Transverse colon (tissue), 4 donors: Measurements from ENCODE around the gene PINK1. TPM values are rescaled to one million over a fixed set of nuclear protein-coding genes. Genes with fewer than 3 reads are reported as not detected.

Experiments used
- DNase-seq: peaks from one replicate; pipeline ENCODE4 v3.0.0-alpha.2; 2019
- H3K27ac ChIP-seq, 4 donors: fragments of 200-600 bp; sonication (generic); 2 replicates each; pipeline ENCODE4 v1.5.1; 2016 to 2018; ENCODE audit warnings: inconsistent platforms in 4 of 4
- H3K27me3 ChIP-seq: fragments of 200-600 bp; sonication (generic); 2 replicates; pipeline ENCODE4 v1.5.1; 2017; ENCODE audit warnings: inconsistent platforms
- H3K36me3 ChIP-seq, 4 donors: fragments of 200-600 bp; sonication (generic); 2 replicates each; pipeline ENCODE4 v1.5.1; 2017 to 2019; ENCODE audit warnings: inconsistent platforms in 4 of 4
- H3K4me1 ChIP-seq, 4 donors: fragments of 200-600 bp; sonication (generic); 2 replicates each; pipeline ENCODE4 v1.5.1; 2017 to 2020; ENCODE audit warnings: inconsistent platforms in 4 of 4
- H3K4me3 ChIP-seq, 4 donors: fragments of 200-600 bp; sonication (generic); 1 replicate in 1 of 4; 2 replicates in 3 of 4; pipeline versions ENCODE4 v1.5.1 to v1.6.1; 2017 to 2019; ENCODE audit warnings: inconsistent platforms in 4 of 4
- H3K9me3 ChIP-seq, 2 donors: fragments of 200-600 bp; sonication (generic); 2 replicates each; pipeline ENCODE4 v1.5.1; 2017 to 2019; ENCODE audit warnings: inconsistent platforms in 2 of 2
- CTCF ChIP-seq, 5 experiments: fragments of 200-600 bp in 3 of 5; fragments of 450-650 bp in 2 of 5; sonication (generic) in 3 of 5; IDR thresholded peaks; 1 replicate in 2 of 5; 2 replicates in 3 of 5; pipeline ENCODE4 v1.5.1; 2016 to 2017; ENCODE audit warnings: antibody characterized with exemption in 5 of 5, inconsistent platforms in 3 of 5, mild to moderate bottlenecking in 2 of 5, moderate library complexity in 1 of 5
- EP300 ChIP-seq: sonication (generic); formaldehyde crosslinking; IDR thresholded peaks from one replicate; pipeline ENCODE4 v1.6.1; 2017; ENCODE audit warnings: antibody characterized with exemption, low read depth
- POLR2A ChIP-seq: fragments of 450-650 bp; IDR thresholded peaks from one replicate; pipeline ENCODE4 v1.6.1; 2016; ENCODE audit warnings: antibody characterized with exemption, mild to moderate bottlenecking, moderate library complexity
- POLR2AphosphoS5 ChIP-seq, 3 donors: sonication (generic); formaldehyde crosslinking; IDR thresholded peaks; one replicate each; pipeline ENCODE4 v1.6.1; 2016; ENCODE audit warnings: antibody characterized with exemption in 3 of 3
- WGBS, 2 donors: methylation state at CpG; one replicate each; pipeline ENCODE4 v1.1.5; 2018; ENCODE audit warnings: low coverage in 1 of 2; 5-methylcytosine and 5-hydroxymethylcytosine counted together
- in situ Hi-C, 4 donors: fragments of 200-750 bp; cut with MboI; loops; one replicate each; pipeline versions ENCODE4 v1.15.0 to v1.15.1; 2017; ENCODE audit warnings: low sequenced_read_pairs in 3 of 4, low pct_ligation_motif_present in 1 of 4, low pct_unique_long_range_greater_than_20kb in 1 of 4
- intact Hi-C: fragments of 100-400 bp; cut with DNase I; formaldehyde crosslinking; loops from one replicate; pipeline ENCODE4 v1.15.1; 2023; ENCODE audit warnings: low total_unique reads
- total RNA-seq, 4 donors: library from RNA; depleted of rRNA; stranded (reverse); fragments of >200 nt; gene quantifications; one replicate each; pipeline ENCODE4 v1.1.0, GENCODE V29; 2016

The PINK1 gene
- total RNA-seq, 4 donors from 2014 or later = 122 to 235 (median 192) TPM

DNA sequence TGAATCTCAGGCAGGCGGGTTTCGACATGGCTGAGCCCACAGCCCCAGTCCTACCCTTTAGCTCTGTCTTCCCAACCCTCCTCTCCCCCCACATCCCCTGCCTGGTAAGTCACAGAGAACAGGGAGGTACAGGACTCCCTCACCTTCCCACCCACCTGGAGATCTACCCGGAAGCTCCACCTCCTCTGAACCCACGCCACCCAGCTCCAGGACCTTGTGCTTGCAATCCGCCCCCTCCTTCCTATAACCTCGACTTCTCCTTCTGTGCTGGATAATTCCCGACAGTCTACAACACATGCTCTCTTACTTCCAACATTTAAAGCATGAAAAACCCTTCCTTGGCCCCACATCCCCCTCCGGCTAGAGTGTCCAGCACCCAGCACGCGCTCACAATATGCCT, 62.3 kb downstream of the PINK1 start:
- intact Hi-C loops (loop anchor here (5.0 kb wide), 1 partner anchor 502 kb away; no protein-coding TSS in a partner anchor), in situ Hi-C loops (loop anchor here (10.0 to 25.0 kb wide), 3 partner anchors 492 to 517 kb away; partner anchors contain the start of gene EIF4G3 (in 1 of the 4))
- Histone ChIP-seq H3K4me1 (peaks cover 0 to 12% (median 6%) of the 10 kb centered on the region in 4 donors), H3K27me3 (no peaks in the 10 kb centered on the region), H3K4me3 (no peak overlapping the region), H3K27ac (no peak overlapping the region), H3K36me3 (no peaks in the 10 kb centered on the region), H3K9me3 (no peaks in the 10 kb centered on the region)
- TF ChIP-seq POLR2AphosphoS5 (IDR thresholded peaks at IDR 0.05) = no peak
- no peak for TF ChIP-seq EP300
- TF ChIP-seq POLR2A = no peak
- TF ChIP-seq CTCF (IDR thresholded peaks at IDR 0.05) = no peak
- 80 to 81% methylated on average over 8 to 10 of the region's 10 CpGs for WGBS, 2 donors
- DNase-seq = no peak

GRCh38 chr1:20696397-20697333, 63.4 kb downstream of the PINK1 start:
- peak; percentile 84 for DNase-seq
- intact Hi-C loops = loop anchor here (5.0 kb wide), 1 partner anchor 501 kb away; no protein-coding TSS in a partner anchor
- Histone ChIP-seq H3K9me3 (no peaks in the 10 kb centered on the region), H3K4me3 (peak overlapping the region; percentile 46 to 65 (median 52)), H3K36me3 (no peaks in the 10 kb centered on the region), H3K27me3 (no peaks in the 10 kb centered on the region), H3K27ac (peak overlapping the region; percentile 63 to 84 (median 82)), H3K4me1 (peaks cover 0 to 12% (median 6%) of the 10 kb centered on the region in 4 donors)
- TF ChIP-seq POLR2AphosphoS5 (IDR thresholded peaks at IDR 0.05) (peak in 1 of 3 donors; percentile 25), POLR2A (no peak), EP300 (no peak), CTCF (IDR thresholded peaks at IDR 0.05) (peak; percentile 85 to 97 (median 91))
- 4% methylated on average over 31 of the region's 46 CpGs; no CpG with 5 or more reads in 1 of the 2 donors for WGBS, 2 donors
- in situ Hi-C loops = loop anchor here (10.0 to 25.0 kb wide), 3 partner anchors 491 to 516 kb away; partner anchors contain the start of gene EIF4G3 (in 1 of the 4)

- H3K9me3 ChIP-seq = no peaks in the 10 kb centered on the region
- 78 to 79% methylated on average over 6 to 12 of the region's 12 CpGs for WGBS, 2 donors
- H3K4me1 ChIP-seq = peaks cover 0 to 12% (median 6%) of the 10 kb centered on the region in 4 donors
- H3K4me3 ChIP-seq = no peak overlapping the region
- intact Hi-C loops (loop anchor here (5.0 kb wide), 1 partner anchor 500 kb away; no protein-coding TSS in a partner anchor), in situ Hi-C loops (loop anchor here (10.0 to 25.0 kb wide), 3 partner anchors 490 to 515 kb away; partner anchors contain the start of gene EIF4G3 (in 1 of the 4))
- DNase-seq = no peak
- H3K36me3 ChIP-seq = no peaks in the 10 kb centered on the region
- no peak for TF ChIP-seq POLR2AphosphoS5 (IDR thresholded peaks at IDR 0.05)
- H3K27me3 ChIP-seq = no peaks in the 10 kb centered on the region
- peak overlapping the region in 3 of 4 donors; percentile 63 to 84 (median 80) for H3K27ac ChIP-seq
These were observed 64.3 kb downstream of the PINK1 start for GRCh38 chr1:20697563-20697962.

DNA sequence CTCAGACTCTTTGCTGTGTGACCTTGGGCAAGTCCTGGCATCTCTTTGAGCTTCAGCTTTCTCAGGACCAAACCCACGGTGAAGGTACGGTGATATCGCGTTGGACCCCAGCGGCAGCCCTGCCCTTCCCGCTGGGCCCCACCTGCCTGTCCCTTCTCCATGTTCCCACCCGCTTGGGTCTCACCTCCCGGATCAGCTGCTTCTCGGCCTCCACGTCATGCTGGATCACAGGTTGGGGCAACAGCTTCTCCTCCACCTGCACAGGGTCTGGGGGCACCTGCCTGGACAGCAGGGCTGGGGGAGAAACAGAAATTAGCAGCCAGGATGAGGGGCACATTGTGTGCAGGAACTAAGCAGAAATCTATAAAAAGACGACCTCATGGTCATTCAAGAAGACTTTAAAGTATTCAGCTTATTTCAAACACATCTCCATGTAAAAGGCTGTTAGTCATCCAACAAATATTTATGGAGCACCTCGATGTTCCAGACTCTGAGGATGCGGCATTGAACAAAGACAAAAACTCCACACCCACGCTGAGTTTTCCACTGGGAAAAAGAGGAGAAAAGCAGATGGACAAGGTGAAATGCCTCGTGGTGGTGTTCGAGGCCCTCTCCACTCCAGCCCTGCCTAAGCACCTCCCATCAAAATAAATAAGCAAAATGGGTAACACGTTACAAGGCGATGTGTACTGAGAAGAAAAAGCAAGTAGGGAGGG, 65.1 kb downstream of the PINK1 start:
- H3K36me3 ChIP-seq = no peaks in the 10 kb centered on the region
- 47 to 76% methylated on average over 2 to 18 of the region's 18 CpGs for WGBS, 2 donors
- H3K4me3 ChIP-seq = no peak overlapping the region
- TF ChIP-seq EP300 (no peak), POLR2AphosphoS5 (IDR thresholded peaks at IDR 0.05) (no peak), POLR2A (no peak), CTCF (IDR thresholded peaks at IDR 0.05) (no peak)
- intact Hi-C loops = loop anchor here (5.0 kb wide), 1 partner anchor 499 kb away; no protein-coding TSS in a partner anchor
- peaks cover 0 to 12% (median 6%) of the 10 kb centered on the region in 4 donors for H3K4me1 ChIP-seq
- no peaks in the 10 kb centered on the region for H3K9me3 ChIP-seq
- in situ Hi-C loops = loop anchor here (10.0 to 25.0 kb wide), 3 partner anchors 489 to 514 kb away; partner anchors contain the start of gene EIF4G3 (in 1 of the 4)
- H3K27me3 ChIP-seq = no peaks in the 10 kb centered on the region
- DNase-seq = no peak
- H3K27ac ChIP-seq = peak overlapping the region in 1 of 4 donors; percentile 80
